ENCODE data around the gene TMPRSS13.

The TMPRSS13 gene

DNA sequence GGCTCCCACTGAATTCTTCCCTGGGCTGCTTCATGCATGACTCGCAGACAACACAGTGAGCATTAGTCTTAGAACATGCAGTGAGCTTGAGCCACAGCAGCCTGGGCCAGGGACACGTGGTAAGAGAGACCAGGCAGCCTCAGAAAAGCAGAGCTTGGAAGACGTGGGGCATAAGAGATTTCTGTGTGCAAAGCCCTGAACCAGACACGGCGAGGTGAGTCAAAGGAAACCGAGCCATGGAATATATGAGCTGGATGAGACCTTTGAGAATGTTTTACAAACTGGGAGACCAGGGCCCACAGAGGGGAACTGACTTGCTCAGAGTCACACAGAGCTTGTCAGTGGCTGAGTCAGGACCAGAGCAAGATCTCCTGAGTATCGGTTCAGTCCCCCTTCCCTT is 44.2 kb downstream of the TMPRSS13 start:
- DNase-seq = no peak

DNA sequence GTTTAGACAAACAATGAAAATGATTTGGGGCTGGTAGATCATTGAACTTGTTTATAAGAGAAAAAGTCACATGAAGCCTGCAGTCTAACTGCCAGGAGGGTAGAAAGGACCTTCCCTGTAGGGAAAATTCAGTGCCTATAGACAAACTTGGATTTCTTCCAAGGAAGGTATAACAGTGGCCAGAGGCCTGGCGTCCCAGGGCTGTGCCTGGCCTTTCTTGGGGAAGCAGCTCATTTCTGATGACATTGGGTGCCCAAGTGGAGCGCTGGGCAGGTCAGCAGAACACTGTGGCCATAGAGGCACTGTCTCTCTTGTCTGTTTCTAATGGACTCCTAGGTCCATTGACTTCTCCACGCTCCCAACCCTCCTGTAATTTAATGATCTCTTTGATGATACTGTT is 46.1 kb downstream of the TMPRSS13 start:
- no peak for DNase-seq

DNA sequence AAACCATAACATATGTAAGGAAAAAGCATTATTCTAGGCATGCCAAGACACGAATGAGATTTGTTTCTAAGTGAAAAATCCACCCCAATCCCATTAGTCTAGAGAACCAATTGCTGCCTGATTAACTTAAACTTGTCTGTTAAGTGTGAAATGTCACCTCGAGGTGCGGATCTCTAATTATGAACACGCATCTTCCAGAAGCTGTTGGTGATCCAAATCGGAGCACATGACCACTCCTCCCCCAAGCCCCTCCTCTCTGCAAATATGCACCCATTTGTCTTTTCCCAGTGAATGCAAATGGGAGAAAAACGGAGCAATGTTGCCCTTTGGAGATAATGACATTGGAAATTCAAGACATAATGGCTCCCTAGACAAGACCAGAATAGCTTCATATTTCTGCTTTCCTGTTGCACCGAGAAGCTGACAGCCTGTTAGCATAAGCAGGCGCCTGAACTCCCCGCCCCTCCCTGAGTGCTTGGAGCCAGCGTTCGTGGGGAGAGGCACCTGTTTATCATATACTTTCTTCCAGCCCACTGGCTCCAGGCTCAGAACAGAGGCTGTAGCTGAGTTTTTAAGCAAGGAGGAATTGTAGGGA is 46.8 kb downstream of the TMPRSS13 start:
- no peak for DNase-seq

DNA sequence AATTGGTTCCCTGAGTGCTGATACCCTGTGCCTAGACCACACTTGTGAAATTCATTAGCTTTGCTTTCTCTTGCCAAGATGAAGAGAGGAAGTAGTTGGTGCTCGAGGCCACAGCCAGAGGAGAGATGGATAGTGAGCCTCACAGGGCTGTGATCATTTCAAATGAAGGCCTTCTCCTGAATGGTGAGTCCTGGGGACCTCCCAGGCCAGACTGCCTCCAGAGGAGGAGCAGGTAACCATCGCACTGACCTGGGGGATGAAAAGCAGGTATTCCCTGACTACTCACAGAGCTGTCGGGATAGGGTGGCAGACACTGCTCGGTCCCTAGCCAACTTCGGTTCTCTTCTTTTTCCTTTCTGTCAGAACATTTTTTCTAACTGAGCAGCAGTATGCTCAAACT is 48.0 kb downstream of the TMPRSS13 start:
- DNase-seq = no peak

DNA sequence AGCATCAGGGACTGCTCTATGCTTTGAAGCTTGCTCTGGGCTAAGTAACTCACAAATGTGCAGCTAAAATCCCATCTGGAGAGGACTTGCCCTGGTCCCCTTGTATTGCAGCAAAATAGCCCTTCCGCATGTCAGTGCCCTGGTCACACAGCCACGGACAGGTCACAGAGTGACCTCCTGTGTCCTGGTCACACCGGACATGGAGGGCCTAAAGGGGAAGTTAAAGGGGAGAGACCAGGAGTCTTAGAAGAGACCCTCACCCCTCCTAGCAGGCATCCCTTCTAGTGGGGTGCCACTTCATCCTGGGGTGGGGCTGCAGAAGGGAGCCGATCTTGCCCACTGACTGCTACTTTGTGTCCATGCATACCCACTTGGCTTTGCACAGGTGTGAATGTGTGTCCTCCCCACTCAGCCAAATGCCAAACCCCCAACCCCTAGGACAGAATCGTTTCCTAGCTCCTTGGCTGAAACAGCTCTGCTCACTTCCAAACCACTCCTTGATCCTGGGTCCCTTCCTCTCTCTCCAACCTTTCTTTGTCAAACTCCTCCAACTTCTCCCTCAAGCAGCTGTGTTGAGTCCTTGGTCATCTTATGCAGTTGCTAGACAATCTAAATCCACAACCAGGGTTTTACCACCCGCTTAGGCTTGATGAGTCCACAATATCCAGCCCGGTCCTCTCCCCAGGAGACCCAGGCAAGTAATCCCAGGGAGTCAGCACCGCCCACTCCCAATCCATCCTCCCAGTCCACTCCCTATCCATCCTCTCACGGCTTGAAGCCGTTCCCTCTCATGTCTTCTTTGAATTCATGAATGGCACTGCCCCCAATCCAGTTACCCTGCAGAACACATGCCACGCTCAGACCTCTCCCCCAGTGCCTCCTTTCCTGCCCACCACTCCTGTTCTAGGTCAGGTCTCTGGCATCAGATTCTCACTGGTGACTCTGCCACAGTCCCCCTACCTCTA is 49.4 kb downstream of the TMPRSS13 start:
- no peak for DNase-seq

DNA sequence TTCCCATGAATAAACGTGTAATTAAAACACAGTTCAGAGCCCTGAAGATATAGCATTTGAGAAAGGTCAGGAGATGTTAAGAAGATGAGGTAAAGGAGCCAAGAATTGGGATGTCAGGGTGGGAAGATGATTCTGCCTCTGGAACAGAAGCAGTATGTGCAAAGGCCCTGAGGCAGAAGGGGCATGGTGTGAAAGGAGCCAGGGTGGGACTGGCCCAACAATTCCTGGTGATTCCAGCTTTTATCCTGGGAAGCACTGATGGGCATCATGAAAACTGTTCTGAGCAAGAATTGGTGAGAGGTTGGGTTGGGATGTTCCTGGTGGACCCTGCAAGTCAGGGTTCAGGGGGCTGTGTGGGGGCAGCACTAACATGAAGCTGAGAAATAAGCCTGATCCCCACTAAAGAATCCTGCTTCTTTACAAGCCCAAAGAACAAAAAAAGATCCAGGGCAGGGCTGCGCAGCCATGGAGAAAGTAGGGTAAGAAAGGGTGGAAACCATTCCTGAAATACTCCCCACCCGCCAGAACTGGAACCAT is 50.2 kb downstream of the TMPRSS13 start:
- no peak for DNase-seq

DNA sequence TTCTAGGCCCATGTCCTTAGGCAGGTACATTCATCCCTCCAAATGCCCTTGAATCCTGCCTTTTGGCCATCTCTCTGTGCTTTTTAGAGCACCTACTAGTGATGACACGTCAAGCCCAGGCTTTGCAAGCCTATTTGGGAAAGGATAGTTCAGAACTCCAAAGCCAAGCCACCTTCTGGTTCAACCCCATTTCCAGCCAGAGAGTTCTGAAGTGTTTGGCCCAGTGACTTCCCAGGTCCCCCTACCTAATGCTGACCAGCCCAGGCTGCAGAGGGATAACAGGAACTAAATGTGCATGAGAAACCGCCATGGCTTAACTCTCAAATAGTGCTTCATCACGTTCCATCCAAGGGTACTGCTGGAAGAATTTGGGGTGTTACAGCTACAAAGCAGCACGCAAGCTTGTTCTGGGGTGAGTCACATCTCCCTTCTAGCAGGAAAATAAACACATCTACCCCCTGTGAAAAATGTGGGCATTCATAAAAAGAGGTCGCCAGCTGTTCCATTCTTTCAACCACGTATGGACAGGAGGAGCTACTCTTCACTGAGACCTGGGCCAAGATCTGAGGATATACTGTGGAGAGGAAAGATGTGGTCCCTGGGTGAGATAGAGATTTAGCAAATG is 50.8 kb downstream of the TMPRSS13 start:
- no peak for DNase-seq

DNA sequence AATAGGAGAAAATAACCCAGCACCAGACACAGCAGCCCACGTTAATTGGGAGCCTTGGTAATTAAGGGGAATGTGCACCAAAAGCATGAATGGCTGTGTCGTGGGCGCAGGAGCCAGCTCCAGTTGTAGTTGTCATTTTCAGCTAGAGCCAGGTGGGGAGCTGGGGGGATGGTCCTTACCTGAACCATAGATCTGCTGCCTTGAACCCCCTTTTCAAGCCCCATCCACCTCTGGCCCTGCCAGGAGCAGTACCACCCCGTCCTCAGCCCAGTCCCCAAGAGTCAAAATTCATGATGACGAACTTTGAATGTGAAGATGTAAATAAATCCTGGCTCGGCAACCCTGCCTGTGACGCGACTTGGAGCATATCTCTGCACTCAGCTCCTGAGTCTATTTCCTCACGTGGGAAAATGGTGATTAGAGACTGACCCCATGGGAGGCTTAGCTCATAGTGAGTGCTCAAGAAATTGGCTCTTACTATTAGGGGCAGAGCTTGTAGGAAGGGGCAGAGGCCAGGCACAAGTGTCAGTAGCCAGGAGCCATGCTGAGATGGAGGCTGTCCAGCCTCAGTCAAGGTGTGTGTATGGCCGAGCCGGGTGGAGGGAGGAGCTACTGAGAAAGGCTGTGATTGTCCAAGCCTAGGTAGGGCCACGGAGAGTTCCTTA is 52.0 kb downstream of the TMPRSS13 start:
- no peak for DNase-seq

DNA sequence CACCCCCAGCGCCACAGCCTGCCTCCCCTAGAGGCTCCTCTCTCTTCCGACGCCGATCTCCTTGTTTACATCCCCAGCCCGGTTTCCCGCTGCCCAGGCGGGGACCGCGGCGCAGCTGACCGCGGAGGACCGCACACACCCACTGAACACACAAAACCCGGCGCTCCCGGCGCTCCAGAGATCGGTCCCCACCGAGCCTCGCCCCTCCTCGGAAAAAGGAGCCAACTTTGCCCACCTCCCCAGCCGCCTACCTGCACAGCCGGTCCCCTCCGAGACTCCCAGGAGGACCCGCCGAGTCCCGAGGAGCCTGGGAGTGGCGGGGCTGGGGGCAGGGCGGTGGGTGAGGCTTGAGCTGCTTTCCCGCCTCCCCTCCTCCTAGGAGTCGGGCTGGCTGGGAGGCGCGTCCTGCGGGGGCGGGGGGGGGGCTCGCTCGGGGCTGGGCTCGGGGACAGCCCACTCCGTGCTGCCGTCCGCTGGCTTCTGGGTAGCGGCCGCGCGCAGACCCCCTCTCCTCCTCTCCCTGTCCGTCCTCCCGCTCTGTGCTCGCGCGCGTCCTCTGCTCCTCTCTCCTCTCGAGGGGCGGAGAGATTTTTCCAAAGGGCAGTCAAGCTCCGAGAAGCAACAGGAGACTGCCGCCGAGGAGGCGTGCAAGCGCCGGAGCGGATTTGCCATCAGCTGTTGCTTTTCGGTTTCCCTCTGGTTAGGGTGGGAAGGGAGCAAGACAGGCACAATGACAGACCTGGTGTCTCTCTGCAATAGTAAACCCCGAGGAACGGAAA is 52.7 kb downstream of the TMPRSS13 start, which contains the start of gene FXYD6:
Gene FXYD6 (minus strand): TSS at position 318 of the 779 bp plus-strand sequence. CDS start 33,882 bp downstream, outside the sequence.
- DNase-seq = no peak

DNA sequence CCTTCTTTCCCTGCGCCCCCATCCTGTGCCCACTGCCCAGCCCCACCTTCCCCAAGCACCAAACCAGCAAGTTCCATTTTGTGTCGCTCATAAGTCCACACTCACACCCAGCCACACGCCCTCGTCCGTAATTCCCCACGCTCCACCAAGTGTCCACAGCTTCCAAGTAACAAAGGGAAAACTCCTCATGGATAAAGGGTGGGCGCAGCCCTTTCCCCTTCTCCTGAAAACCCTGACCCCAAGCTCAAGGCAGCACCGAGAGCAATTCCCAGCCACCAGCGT is 53.2 kb downstream of the TMPRSS13 start:
- no peak for DNase-seq

DNA sequence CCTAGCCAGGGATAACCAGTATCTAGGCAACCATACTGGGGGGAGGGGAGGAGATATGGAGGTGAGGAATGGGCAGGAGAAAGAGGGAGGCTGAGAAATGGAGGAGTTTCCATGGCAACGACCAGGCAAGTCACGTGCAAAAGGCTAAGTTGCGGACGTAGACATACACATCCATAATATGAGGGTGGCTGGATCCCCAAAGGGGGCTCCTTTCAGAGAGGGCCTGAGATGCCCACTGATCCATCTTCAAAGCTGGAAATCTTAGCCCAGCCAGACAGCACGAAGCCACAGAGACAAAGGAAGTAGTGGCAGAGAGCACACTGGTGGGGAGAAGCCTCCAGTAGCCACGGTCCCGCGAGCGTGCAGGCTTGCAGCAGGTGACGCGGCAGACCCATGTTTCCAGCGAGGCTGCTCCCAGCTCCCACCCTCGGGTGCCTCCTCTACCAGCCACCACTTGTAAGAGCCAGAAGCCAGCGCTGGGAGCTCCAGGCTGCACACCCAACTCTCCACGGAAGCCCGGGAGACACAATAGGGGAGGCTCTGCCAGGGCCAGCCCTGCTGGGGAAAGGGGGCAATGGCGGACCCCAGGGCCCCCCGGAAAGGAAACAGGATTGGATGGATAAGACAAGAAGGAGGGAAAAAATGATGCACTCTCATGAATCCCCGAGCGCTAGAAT is 53.7 kb downstream of the TMPRSS13 start:
- no peak for DNase-seq

DNA sequence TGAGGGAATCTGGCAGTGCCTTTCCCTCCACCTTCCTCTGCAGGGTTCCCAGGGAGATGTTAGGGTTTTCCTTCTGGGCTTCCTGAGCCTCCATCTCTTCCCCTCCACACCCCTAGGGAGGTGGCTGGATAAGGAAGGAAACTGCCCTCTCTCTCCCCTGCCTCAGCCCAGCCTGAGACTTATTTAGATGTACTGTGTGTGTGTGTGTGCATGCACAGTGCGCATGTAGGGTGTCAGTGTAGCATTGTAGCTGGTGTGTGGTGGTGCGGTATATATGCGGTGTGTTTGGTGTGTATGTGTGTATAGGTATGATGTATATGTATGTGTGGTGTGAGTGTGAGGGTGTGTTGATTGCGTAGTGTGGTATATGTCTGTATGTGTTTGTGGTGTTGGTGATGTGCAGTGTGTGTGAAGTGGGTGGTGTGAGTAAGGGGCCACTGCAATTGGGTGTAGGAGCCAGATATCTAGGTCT is 54.3 kb downstream of the TMPRSS13 start:
- no peak for DNase-seq

DNA sequence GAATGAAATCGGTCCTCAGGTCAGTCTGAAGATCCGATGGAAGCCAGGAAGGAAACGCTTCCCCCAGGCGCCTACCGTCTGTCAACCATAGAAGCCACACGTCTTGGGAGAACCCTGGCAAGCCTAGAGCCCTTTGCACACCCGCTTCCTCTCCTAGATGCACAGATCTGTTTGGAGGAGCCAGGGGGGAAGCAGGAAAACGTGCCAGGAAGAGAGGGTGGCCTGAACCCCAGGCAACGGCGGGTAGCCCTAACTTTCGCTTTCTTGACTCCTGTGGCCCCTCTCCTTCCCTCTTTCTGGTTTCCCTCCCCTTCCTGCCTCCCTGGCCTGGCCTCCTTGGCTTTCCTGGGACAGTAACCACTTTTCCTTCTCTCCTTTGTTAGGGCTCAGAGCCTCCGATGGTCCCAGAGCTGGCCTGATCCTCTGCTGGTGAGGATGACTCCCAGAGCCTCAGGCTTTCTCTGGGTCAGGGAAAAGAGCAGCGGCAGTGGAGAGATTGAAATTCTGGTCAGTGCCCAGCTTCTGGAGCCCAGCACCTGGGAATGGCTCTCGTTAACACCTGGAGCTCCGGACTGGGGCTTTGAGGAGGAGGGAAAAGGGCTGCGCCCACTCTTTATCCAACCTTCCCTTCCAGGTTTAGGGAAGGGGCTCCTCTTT is 54.8 kb downstream of the TMPRSS13 start:
- no peak for DNase-seq

DNA sequence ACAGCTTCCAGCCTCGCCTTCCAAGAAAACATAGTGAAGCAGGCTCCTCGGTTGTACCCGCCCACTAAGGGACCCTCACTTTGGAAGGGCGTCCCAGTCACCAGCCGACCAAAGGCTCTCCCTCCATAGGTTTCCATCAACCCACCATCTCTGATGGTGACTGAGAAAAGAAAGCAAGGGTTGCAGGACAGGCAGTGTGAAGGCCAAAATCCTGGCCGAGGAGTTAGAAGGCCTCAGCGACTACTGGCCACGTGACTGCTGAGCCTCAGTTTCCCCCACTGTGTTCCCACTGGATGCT is 55.4 kb downstream of the TMPRSS13 start:
- no peak for DNase-seq

DNA sequence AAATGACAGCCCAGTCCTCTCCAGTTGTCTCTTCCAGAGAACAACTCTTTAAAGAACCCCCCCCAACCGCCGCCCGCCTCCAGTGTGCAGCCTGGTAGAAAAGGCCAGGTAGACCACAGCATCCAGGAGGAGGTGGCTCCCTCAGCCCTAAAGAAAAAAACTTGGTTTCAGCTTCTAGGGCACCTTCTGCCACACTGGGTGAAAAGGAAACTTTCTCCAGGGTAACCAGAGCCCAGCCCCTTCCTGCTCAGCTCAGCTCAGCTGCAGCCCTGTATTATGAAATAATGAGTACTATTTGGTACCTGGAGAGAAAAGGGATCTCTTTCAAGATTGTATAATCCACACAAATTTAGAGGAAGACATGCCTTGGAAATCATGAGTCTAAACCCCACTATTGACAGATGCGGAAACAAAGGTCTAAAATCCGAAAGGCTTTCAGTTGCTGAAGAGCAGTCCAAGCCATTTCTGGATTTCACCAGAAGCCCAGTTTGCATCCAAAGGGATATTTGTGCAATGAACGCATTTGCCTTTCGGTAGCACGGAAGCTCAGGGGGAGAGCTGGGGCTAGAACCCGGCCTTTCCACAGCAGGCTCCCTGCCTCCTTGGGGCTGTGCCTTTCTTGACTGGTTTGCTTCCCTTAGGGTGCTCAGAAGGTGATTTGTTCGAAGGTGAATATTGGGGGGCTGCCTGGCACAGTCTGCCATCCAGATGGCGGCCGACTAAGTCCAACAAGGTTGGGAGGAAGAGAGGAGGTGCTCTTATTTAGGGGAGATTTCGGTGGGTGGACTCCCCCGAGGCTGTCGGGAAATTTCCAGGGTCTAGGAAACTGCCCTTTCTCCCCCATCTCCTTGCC is 56.0 kb downstream of the TMPRSS13 start:
- DNase-seq = no peak

DNA sequence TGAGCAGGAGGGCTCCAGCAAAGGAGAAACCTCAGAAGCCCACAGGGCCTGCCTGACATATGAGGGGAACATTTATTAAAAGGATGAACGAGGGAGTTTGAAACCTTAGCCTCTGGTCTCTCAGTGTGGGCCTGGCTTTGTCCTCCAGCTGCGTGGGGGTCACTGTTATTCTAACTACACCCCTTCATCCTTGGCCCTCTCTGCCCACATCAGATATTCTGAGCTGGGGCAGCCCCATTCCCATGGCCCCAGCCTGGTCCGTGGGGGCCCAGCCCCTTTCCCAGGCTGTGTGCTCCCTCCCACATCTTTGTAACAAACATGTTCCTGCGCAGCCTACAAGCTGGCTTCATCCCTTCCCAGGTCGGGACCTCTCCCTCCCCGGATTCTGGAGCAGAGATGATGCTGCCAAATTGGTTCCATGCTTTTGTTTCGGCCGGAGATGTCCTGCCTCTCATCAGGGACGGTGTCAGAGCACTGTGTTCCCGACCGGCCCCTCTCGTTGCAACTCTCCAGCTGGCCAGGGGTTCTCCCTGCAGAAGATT is 56.7 kb downstream of the TMPRSS13 start:
- no peak for DNase-seq

DNA sequence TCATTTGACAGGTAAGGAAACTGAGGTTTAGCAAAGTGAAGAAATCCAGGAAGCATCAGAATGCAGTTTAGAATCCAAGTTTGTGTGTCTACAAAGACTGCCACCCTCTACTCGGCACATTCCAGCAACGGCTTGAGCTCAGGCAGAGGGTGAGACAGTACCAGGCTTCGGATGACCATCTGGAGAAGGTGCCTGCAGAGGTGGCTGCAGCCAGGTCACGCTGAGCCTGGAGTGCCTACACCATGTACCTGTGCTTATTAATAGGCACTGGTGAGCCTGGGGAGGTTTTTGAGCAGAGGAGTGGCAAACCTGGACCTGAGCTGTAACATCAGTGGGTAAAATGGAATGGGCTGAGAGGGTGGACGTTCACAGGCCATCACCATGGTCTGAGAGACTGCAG is 57.4 kb downstream of the TMPRSS13 start:
- no peak for DNase-seq

DNA sequence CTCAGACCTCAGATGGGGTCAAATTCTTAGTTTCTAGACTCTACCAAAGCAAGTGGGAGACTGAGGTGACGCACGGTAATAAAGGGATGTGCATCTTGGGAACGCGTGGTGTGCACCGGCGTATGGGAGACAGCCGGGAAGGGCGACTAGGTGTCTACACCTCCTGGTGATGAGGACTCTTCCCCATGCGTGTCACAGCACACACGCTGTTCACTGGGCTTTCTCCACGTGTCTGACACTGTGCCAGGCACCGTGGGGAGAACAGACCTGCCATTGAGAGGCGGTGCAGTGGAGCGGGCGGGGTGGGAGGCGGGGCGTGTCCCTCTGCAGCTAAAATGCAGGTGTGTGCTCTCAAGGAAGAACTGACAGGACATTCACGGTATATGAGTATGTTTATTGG is 58.0 kb downstream of the TMPRSS13 start:
- no peak for DNase-seq

DNA sequence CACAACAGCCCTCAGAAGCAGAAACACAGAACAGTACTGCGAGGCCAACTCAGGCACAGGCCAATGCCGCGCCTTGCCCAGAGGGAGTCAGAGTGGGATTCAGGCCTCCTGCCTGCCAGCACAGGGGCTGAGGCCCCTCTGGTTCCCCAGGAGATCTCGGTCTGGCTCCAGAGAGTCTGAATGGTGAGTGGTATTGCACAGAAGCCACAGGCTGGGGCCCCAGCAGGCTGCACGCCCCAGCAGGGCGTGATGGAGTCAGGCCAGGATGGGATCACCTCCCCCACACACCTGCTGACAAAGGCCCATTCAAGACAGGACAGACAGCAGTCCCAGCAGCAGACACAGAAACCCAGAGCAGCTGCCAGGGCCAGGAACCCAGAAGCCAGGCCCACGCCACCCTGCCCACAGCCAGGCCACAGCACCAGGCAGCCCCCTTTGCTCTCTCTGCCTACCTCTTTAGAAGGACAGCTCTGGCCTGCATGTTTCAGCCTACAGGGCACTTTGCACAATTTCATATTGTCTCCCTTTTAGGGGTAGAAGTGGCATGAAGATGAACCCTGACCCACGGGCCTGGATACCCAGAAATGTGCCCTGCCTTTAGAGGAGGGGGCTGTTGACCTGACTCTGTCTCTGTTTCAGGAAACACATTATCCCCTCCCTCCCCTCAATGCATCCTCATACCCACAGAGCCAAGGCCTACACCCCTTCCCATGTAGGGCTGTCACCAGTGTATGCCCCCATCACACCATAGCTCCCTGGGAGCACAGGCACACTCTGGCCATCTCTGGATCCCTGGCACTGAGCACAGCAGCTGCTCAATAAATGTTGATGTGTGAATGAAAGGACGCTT is 58.9 kb downstream of the TMPRSS13 start:
- DNase-seq = no peak
